H1 (cell line): ENCODE results near the gene MAGEA9. TPM values are rescaled to one million over a fixed set of nuclear protein-coding genes. Genes with fewer than 3 reads are reported as not detected.

Experiments
- CTCF ChIA-PET: fragments of 300-600 bp; sonication (Branson Sonifier 250); formaldehyde crosslinking; loops from one replicate; lab custom pipeline; 2021; ENCODE audit not compliant: partially characterized antibody; lab: Charles Lee
- POLR2A ChIA-PET: fragments of 300-600 bp; sonication (Branson Sonifier 250); formaldehyde crosslinking; loops from one replicate; lab custom pipeline; 2021; ENCODE audit warnings: inconsistent platforms; ENCODE audit not compliant: partially characterized antibody; lab: Charles Lee
- DNase-seq, 2 experiments: peaks; one replicate each; pipeline versions ENCODE4 v3.0.0 to v3.0.0-alpha.2; 2010 to 2022; ENCODE audit warnings: low spot score in 2 of 2, low read depth in 1 of 2, mixed read lengths in 1 of 2
- FAIRE-seq: peaks from 2 replicates; lab custom pipeline; 2011; peaks lifted over from hg19 to GRCh38; lab: Jason Lieb, UNC
- H2AFZ ChIP-seq: 2 replicates; pipeline ENCODE4 v1.8.1; 2012; ENCODE audit warnings: low read length, inconsistent platforms
- H2AK5ac ChIP-seq: 2 replicates; pipeline ENCODE4 v1.6.1; 2013; ENCODE audit warnings: low read depth, low read length
- H2BK120ac ChIP-seq: replicated peaks from 2 replicates; pipeline ENCODE3; 2013; ENCODE audit warnings: low read depth, low read length, inconsistent platforms
- H2BK12ac ChIP-seq: 2 replicates; pipeline ENCODE4 v1.6.1; 2013; ENCODE audit warnings: low read depth, low read length
- H2BK15ac ChIP-seq: 2 replicates; pipeline ENCODE4 v1.6.1; 2013; ENCODE audit warnings: low read length
- H2BK20ac ChIP-seq: 2 replicates; pipeline ENCODE4 v1.6.1; 2013; ENCODE audit warnings: low read length
- H2BK5ac ChIP-seq: 2 replicates; pipeline ENCODE4 v1.6.1; 2013; ENCODE audit warnings: low read depth, low read length
- H3K14ac ChIP-seq: 2 replicates; pipeline ENCODE4 v1.6.1; 2013; ENCODE audit warnings: inconsistent platforms; ENCODE audit not compliant: insufficient read length
- H3K18ac ChIP-seq: 2 replicates; pipeline ENCODE4 v1.6.1; 2013; ENCODE audit warnings: low read length; ENCODE audit errors: extremely low read depth
- H3K23ac ChIP-seq: 2 replicates; pipeline ENCODE4 v1.6.1; 2013; ENCODE audit warnings: inconsistent platforms; ENCODE audit not compliant: insufficient read length
- H3K23me2 ChIP-seq: 2 replicates; pipeline ENCODE4 v1.6.1; 2013; ENCODE audit warnings: low read depth, low read length
- H3K27ac ChIP-seq: 2 replicates; pipeline ENCODE4 v1.6.1; 2011; ENCODE audit warnings: low read depth, low read length, inconsistent platforms
- H3K27me3 ChIP-seq, 4 experiments: replicated peaks in 1 of 4; 1 replicate in 1 of 4; 2 replicates in 3 of 4; pipeline versions ENCODE4 v1.6.1 to v1.8.1; 2011 to 2013; ENCODE audit warnings: low read length in 3 of 4, mild to moderate bottlenecking in 3 of 4, inconsistent platforms in 2 of 4, mixed read lengths in 2 of 4, moderate library complexity in 1 of 4; ENCODE audit not compliant: control insufficient read depth in 3 of 4, insufficient read depth in 3 of 4; ENCODE audit errors: extremely low read depth in 1 of 4
- H3K36me3 ChIP-seq, 4 experiments: 2 replicates each; pipeline versions ENCODE4 v1.6.1 to v1.8.1; 2011 to 2013; ENCODE audit warnings: mild to moderate bottlenecking in 4 of 4, low read length in 3 of 4, moderate library complexity in 2 of 4, control low read depth in 1 of 4, inconsistent platforms in 1 of 4; ENCODE audit not compliant: insufficient read depth in 4 of 4, control insufficient read depth in 2 of 4
- H3K4ac ChIP-seq: replicated peaks from 2 replicates; pipeline ENCODE3; 2013; ENCODE audit warnings: low read length, low read depth, mixed read lengths, inconsistent platforms; ENCODE audit not compliant: insufficient read length
- H3K4me1 ChIP-seq, 4 experiments: replicated peaks in 1 of 4; 1 replicate in 1 of 4; 2 replicates in 3 of 4; pipeline versions ENCODE4 v1.6.1 to v1.8.1; 2011 to 2013; ENCODE audit warnings: low read length in 3 of 4, inconsistent platforms in 2 of 4, mixed read lengths in 1 of 4; ENCODE audit not compliant: insufficient read depth in 4 of 4, control insufficient read depth in 3 of 4
- H3K4me2 ChIP-seq, 2 experiments: 2 replicates each; pipeline versions ENCODE4 v1.6.1 to v1.8.1; 2011 to 2013; ENCODE audit warnings: low read depth in 2 of 2, low read length in 2 of 2, control low read depth in 1 of 2, inconsistent platforms in 1 of 2, mild to moderate bottlenecking in 1 of 2; ENCODE audit not compliant: insufficient read depth in 1 of 2
- H3K4me3 ChIP-seq, 4 experiments: fragments of 200-600, 300-600 bp in 1 of 4; sonication (generic), shearing (Covaris generic), sonication (Bioruptor Twin) in 1 of 4; 2 replicates each; pipeline versions ENCODE4 v1.5.1 to v1.8.1; 2011 to 2016; ENCODE audit warnings: low read length in 4 of 4, low read depth in 3 of 4, control low read depth in 2 of 4, inconsistent platforms in 2 of 4, mild to moderate bottlenecking in 2 of 4, mixed read lengths in 1 of 4, moderate library complexity in 1 of 4; ENCODE audit not compliant: insufficient read depth in 2 of 4; ENCODE audit errors: extremely low read depth in 1 of 4
- H3K56ac ChIP-seq: replicated peaks from 2 replicates; pipeline ENCODE3; 2013; ENCODE audit warnings: low read depth, mild to moderate bottlenecking, mixed read lengths, low read length, inconsistent platforms; ENCODE audit not compliant: insufficient read length
- H3K79me1 ChIP-seq: 2 replicates; pipeline ENCODE4 v1.6.1; 2013; ENCODE audit warnings: low read depth, low read length, control low read depth
- H3K79me2 ChIP-seq, 2 experiments: 2 replicates each; pipeline versions ENCODE4 v1.6.1 to v1.8.1; 2012 to 2013; ENCODE audit warnings: low read length in 2 of 2, mild to moderate bottlenecking in 2 of 2, inconsistent platforms in 1 of 2; ENCODE audit not compliant: insufficient read depth in 2 of 2, control insufficient read depth in 1 of 2
- H3K9ac ChIP-seq, 4 experiments: replicated peaks in 1 of 4; 1 replicate in 1 of 4; 2 replicates in 3 of 4; pipeline versions ENCODE4 v1.6.1 to v1.8.1; 2011 to 2013; ENCODE audit warnings: low read depth in 3 of 4, low read length in 3 of 4, control low read depth in 2 of 4, mild to moderate bottlenecking in 2 of 4, moderate library complexity in 2 of 4, inconsistent platforms in 1 of 4; ENCODE audit errors: extremely low read depth in 1 of 4
- H3K9me3 ChIP-seq, 2 experiments: 2 replicates each; pipeline versions ENCODE4 v1.6.1 to v1.8.1; 2012 to 2013; ENCODE audit warnings: mild to moderate bottlenecking in 2 of 2, moderate library complexity in 2 of 2, control low read depth in 1 of 2, inconsistent platforms in 1 of 2, low read depth in 1 of 2, low read length in 1 of 2, mixed read lengths in 1 of 2; ENCODE audit not compliant: insufficient read depth in 2 of 2
- H4K20me1 ChIP-seq, 2 experiments: replicated peaks in 1 of 2; 2 replicates each; pipeline versions ENCODE3 to v1.8.1; 2011 to 2013; ENCODE audit warnings: inconsistent platforms in 2 of 2, low read length in 2 of 2, mild to moderate bottlenecking in 1 of 2; ENCODE audit not compliant: insufficient read depth in 2 of 2, control insufficient read depth in 1 of 2
- H4K5ac ChIP-seq: 2 replicates; pipeline ENCODE4 v1.6.1; 2013; ENCODE audit warnings: low read length, low read depth, mixed read lengths, inconsistent platforms; ENCODE audit not compliant: insufficient read length
- H4K8ac ChIP-seq: 2 replicates; pipeline ENCODE4 v1.8.0; 2013; ENCODE audit warnings: mild to moderate bottlenecking, moderate library complexity, low read length, inconsistent platforms; ENCODE audit not compliant: insufficient read depth; ENCODE audit errors: extremely low read depth
- H4K91ac ChIP-seq: replicated peaks from 2 replicates; pipeline ENCODE3; 2013; ENCODE audit warnings: low read length, mixed read lengths, inconsistent platforms; ENCODE audit not compliant: insufficient read length
- CTBP2 ChIP-seq: IDR thresholded peaks from 2 replicates; pipeline ENCODE4 v1.7.0; 2011; ENCODE audit warnings: borderline replicate concordance, mild to moderate bottlenecking, moderate library complexity, mixed read lengths, low read length; ENCODE audit not compliant: insufficient read depth, insufficient read length
- E2F6 ChIP-seq: IDR thresholded peaks from 2 replicates; pipeline ENCODE4 v1.6.1; 2012; ENCODE audit warnings: inconsistent platforms
- EGR1 ChIP-seq: IDR thresholded peaks from 2 replicates; pipeline ENCODE4 v1.6.1; 2011; ENCODE audit warnings: low read depth, low read length, borderline replicate concordance
- GTF2F1 ChIP-seq: IDR thresholded peaks from 2 replicates; pipeline ENCODE4 v1.6.1; 2012; ENCODE audit warnings: low read depth, low read length, improper control_type of control experiment, borderline replicate concordance
- POLR2AphosphoS5 ChIP-seq: IDR thresholded peaks from 2 replicates; pipeline ENCODE4 v1.6.1; 2011; ENCODE audit warnings: low read depth, low read length
- SRF ChIP-seq: IDR thresholded peaks from 2 replicates; pipeline ENCODE4 v1.6.1; 2011; ENCODE audit warnings: mild to moderate bottlenecking, low read depth, low read length, moderate library complexity
- TAF7 ChIP-seq: optimal IDR thresholded peaks from 2 replicates; pipeline ENCODE3; 2011; ENCODE audit warnings: low read depth, mild to moderate bottlenecking, inconsistent platforms, low read length, moderate library complexity, borderline replicate concordance
- TCF12 ChIP-seq: IDR thresholded peaks from 2 replicates; pipeline ENCODE4 v1.6.1; 2011; ENCODE audit warnings: low read depth, mild to moderate bottlenecking, low read length
- WGBS, 2 experiments: shearing (Covaris generic) in 1 of 2; methylation state at CpG; one replicate each; pipeline versions ENCODE4 v1.1.6 to v1.1.7; 2013 to 2015; ENCODE audit warnings: low lambda C conversion rate in 2 of 2, mixed read lengths in 2 of 2, inconsistent platforms in 1 of 2, low coverage in 1 of 2, missing lambda C conversion rate in 1 of 2; ENCODE audit not compliant: insufficient replicate concordance in 2 of 2, insufficient coverage in 1 of 2, insufficient read length in 1 of 2; ENCODE audit errors: extremely low coverage in 1 of 2, missing lambda C conversion rate in 1 of 2; 5-methylcytosine and 5-hydroxymethylcytosine counted together
- polyA plus RNA-seq, 7 experiments: library from polyadenylated mRNA; depleted of rRNA in 3 of 7; stranded (reverse) in 5 of 7; unstranded in 2 of 7; fragments of >200 nt in 5 of 7; fragments of 200-250 nt in 2 of 7; gene quantifications; 1 replicate in 5 of 7; 2 replicates in 1 of 7; 4 replicates in 1 of 7; pipeline versions ENCODE4 v1.2.1 to v1.2.3, GENCODE V29; 2011 to 2013; ENCODE audit warnings: missing spikeins in 2 of 7, mixed read lengths in 2 of 7
- total RNA-seq: library from RNA; stranded (reverse); fragmentation: NEBNext Ultra II Directional; extraction: Animal tissue kit (Norgen Biotek cat#: 25700); gene quantifications from 2 replicates; pipeline ENCODE4 v1.2.1, GENCODE V29; 2021

MAGEA9 gene
- total and polyA plus RNA-seq, 2 of the 8 experiments (the other 6 are each of a cell fraction or from before 2014, with no cell fraction given): not detected

GRCh38 chrX:149807747-149808458, 26.2 kb downstream of the MAGEA9 start:
- H4K20me1 ChIP-seq: no peaks in the 10 kb centered on the region
- no peak overlapping the region for H4K5ac ChIP-seq
- H3K4me1 ChIP-seq: peaks cover 0 to 2% (median 0%) of the 10 kb centered on the region in 4 experiments; a peak in 2 of 7 replicates
- H2BK120ac ChIP-seq: no peak overlapping the region
- no peak overlapping the region for H3K4me3 ChIP-seq
- no peaks in the 10 kb centered on the region for H3K79me1 ChIP-seq
- H2BK5ac ChIP-seq: no peak overlapping the region
- no peak overlapping the region for H3K23ac ChIP-seq
- TF ChIP-seq TCF12: no peak
- TF ChIP-seq TAF7: no peak
- TF ChIP-seq E2F6: no peak
- no peak for TF ChIP-seq EGR1
- no peak for TF ChIP-seq SRF
- no peak for TF ChIP-seq CTBP2
- TF ChIP-seq GTF2F1: no peak
- TF ChIP-seq POLR2AphosphoS5: no peak
- TF ChIP-seq, all 59 proteins: peak for 0
- no peak overlapping the region for H2BK20ac ChIP-seq
- no peak overlapping the region for H3K4me2 ChIP-seq
- no peak overlapping the region for H3K4ac ChIP-seq
- H3K9me3 ChIP-seq: no peaks in the 10 kb centered on the region
- DNase-seq: no peak
- H3K27me3 ChIP-seq: no peaks in the 10 kb centered on the region
- no peaks in the 10 kb centered on the region for H3K23me2 ChIP-seq
- CTCF ChIA-PET: no interaction called here
- no peak for FAIRE-seq
- H2BK12ac ChIP-seq: no peak overlapping the region
- POLR2A ChIA-PET: no interaction called here
- no peak overlapping the region for H4K8ac ChIP-seq
- no peak overlapping the region for H2AK5ac ChIP-seq
- H3K9ac ChIP-seq: no peak overlapping the region
- H3K56ac ChIP-seq: no peak overlapping the region
- no peaks in the 10 kb centered on the region for H3K36me3 ChIP-seq
- H3K79me2 ChIP-seq: no peaks in the 10 kb centered on the region
- 94% methylated on average over 3 of the region's 12 CpGs; no CpG with 5 or more reads in 1 of the 2 experiments for WGBS, 2 experiments
- H3K14ac ChIP-seq: no peak overlapping the region
- H2BK15ac ChIP-seq: no peak overlapping the region
- H2AFZ ChIP-seq: no peak overlapping the region
- H3K27ac ChIP-seq: no peak overlapping the region
- H4K91ac ChIP-seq: no peak overlapping the region
- no peak overlapping the region for H3K18ac ChIP-seq
